ENCODE results near the gene MYO9A. TPM values are rescaled to one million over a fixed set of nuclear protein-coding genes. Genes with fewer than 3 reads are reported as not detected.

Gene MYO9A
- total RNA-seq, 6 experiments from 2014 or later = 25.3 to 29.1 (median 27.3) TPM

DNA sequence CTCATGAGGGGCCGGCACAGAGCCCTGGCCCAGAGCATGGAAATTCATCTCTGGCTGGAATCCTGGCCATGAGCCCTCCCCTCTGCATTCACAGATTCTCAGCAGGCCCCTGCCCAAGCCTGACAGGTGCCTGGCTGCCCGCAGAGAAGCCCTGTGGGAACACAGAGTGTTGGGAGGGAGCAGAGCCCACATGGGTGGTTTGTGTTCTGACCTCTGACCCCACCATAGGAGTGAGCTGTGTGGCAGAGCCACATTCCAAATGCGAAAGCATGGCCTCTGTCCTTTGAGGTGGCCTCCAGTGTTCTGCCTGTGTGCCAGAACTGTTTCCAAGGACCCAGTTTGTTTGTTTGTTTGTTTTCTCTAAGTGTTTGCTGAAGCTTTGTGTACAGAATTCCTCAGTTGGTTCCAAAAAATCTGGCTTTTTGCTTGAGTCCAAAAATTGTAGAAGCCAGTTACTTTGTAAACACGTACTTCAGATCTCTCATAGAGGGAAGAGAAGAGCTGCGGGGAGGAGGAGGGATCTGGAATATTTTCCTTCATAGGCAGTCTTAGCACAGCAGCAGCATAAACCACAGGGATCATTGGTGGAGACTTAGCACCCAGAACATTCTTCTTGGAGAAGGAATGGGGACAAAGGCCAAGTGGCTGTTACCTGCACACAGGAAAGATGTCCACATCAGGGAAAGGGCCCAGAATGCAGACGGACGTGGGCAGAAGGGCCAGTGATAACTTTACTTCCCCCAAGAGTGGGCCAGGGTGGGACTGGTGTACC, 43.6 kb upstream of the MYO9A start:
- peaks cover 20% of the 10 kb centered on the region for H3K27me3 Mint-ChIP-seq (ENCODE audit: insufficient read depth)
- no peaks in the 10 kb centered on the region for H3K36me3 Mint-ChIP-seq (ENCODE audit: low read depth)
- DNase-seq = no peak
- no peak overlapping the region for H3K27ac Mint-ChIP-seq
- no peaks in the 10 kb centered on the region for H3K4me1 Mint-ChIP-seq (ENCODE audit: low read depth)
- no peaks in the 10 kb centered on the region for H3K9me3 Mint-ChIP-seq
- no peak for TF ChIP-seq CTCF (IDR thresholded peaks at IDR 0.05)
- H3K4me3 Mint-ChIP-seq = no peak overlapping the region

- peaks cover 18% of the 10 kb centered on the region for H3K27me3 Mint-ChIP-seq (ENCODE audit: insufficient read depth)
- peaks cover 2% of the 10 kb centered on the region for H3K4me1 Mint-ChIP-seq (ENCODE audit: low read depth)
- no peak for DNase-seq
- H3K4me3 Mint-ChIP-seq = no peak overlapping the region
- no peak for TF ChIP-seq CTCF (IDR thresholded peaks at IDR 0.05)
- no peaks in the 10 kb centered on the region for H3K9me3 Mint-ChIP-seq
- no peak overlapping the region for H3K27ac Mint-ChIP-seq
- H3K36me3 Mint-ChIP-seq (ENCODE audit: low read depth) = no peaks in the 10 kb centered on the region
Measured at GRCh38 chr15:72160696-72161245, 42.8 kb upstream of the MYO9A start.

DNA sequence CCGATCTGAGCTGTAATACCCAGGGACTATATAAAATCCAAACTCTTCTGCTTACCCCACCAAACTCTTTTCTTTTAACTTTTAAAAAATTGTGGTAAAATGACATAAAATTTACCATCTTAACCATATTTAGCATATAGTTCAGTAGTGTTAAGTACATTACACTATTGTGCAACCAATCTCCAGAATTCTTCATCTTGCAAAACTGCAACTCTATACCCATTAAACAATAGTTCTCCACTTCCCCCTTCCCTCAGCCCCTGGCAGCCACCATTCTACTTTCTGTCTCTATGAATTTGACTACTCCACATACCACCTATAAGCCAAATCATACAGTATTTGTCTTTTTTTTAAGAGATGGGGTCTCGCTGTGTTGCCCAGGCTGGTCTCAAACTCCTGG, 39.0 kb upstream of the MYO9A start:
- Mint-ChIP-seq H3K9me3 (no peaks in the 10 kb centered on the region), H3K27me3 (ENCODE audit: insufficient read depth) (no peaks in the 10 kb centered on the region; the same call in none of the 2 replicates), H3K27ac (no peak overlapping the region), H3K4me1 (ENCODE audit: low read depth) (peaks cover 11% of the 10 kb centered on the region), H3K36me3 (ENCODE audit: low read depth) (no peaks in the 10 kb centered on the region), H3K4me3 (no peak overlapping the region)
- TF ChIP-seq CTCF (IDR thresholded peaks at IDR 0.05) = no peak
- no peak for DNase-seq

DNA sequence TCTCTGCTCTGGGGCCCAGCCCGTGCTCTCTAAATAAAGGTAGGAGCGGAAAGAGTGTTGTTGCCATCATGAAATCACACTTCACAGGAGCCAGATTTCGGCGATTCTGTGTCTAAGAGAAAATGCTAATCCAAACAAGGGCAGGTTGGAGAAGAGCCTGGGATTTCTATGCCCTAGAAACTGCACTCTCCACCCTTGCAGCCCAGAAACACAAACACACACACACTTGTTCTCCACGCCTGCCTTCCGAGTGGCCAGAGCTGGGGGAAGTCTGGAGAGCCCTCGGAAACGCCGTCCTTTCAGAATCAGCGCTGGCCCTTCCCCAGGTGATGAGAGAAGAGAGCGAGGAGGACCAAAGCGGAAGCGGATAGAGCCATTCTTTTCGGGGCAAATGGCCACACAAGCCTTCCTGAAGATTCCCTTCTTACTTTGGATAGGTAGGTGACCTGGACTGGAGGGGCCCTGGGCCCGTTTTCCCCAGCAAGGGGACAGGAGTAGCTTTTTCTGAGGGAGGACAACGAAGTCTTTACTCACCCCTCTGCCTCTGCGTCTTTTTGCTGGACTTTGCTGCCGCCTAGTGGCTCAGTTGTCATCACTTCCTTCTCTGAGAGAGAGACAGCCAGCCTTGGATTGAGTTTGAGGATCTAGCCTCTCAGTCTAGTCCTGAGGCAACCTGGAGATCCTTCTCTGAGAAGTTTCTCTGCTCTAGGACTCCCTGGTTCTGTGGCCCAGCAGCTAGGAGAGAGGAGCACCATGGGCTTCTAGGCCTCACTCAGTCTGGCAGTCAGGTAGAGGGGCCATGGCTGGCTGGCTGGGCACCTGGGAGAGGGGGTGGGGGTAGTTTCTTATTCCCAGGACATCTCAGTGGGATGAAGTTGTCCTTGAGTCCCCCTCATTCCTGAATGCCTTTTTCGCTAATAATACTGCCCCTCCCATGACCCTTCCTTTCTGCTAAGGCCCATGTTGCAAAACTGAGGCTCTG, 38.0 kb upstream of the MYO9A start:
- Mint-ChIP-seq H3K4me3 (peak overlapping the region; percentile 94), H3K27ac (peak overlapping the region; percentile 31; the same call in 1 of the 2 replicates), H3K36me3 (ENCODE audit: low read depth) (no peaks in the 10 kb centered on the region), H3K27me3 (ENCODE audit: insufficient read depth) (no peaks in the 10 kb centered on the region; the same call in 1 of the 2 replicates), H3K9me3 (no peaks in the 10 kb centered on the region), H3K4me1 (ENCODE audit: low read depth) (peaks cover 11% of the 10 kb centered on the region)
- peak; percentile 73 for DNase-seq
- peak; percentile 94 for TF ChIP-seq CTCF (IDR thresholded peaks at IDR 0.05)

DNA sequence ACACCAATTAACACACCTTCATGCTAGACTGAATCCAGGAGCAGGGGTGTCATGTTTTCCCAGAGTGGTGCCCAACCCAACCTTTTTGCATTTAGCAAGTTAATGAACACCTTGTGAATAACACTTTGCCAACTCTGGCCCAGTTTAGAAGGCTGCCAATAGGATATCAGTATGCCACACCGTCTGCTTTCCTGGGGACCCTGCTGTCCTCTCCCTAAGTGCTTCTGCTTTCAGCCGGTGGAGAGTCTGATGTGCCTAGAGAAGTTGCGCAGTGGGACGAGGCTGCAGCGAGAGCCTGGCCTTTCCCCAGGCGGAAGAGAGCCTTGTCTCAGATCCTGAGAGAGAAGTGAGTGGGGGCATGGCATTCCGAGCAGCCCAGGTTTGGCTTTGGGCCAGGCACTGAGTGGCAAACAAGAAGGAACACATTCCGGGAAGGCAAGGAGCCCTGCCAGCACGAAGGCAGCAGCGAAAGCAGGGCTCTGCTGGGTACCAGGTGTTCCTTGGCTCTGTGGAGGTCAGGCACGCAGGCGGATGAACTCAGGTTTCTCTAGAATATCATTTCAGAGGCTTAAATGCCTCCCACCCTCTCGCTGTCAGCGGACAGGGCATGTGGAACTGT, 37.2 kb upstream of the MYO9A start:
- TF ChIP-seq CTCF (IDR thresholded peaks at IDR 0.05) = no peak
- DNase-seq = no peak
- no peaks in the 10 kb centered on the region; the same call in 1 of the 2 replicates for H3K27me3 Mint-ChIP-seq (ENCODE audit: insufficient read depth)
- H3K4me3 Mint-ChIP-seq = peak overlapping the region; percentile 94
- no peak overlapping the region for H3K27ac Mint-ChIP-seq
- H3K9me3 Mint-ChIP-seq = no peaks in the 10 kb centered on the region
- peaks cover 11% of the 10 kb centered on the region for H3K4me1 Mint-ChIP-seq (ENCODE audit: low read depth)
- H3K36me3 Mint-ChIP-seq (ENCODE audit: low read depth) = no peaks in the 10 kb centered on the region

Data from HFFc6 (cell line).